Lower leg skin (tissue), 3 donors: ENCODE data around the gene TTYH3.

Source experiments
- POLR2A ChIP-seq, 2 donors: fragments of 450-650 bp; IDR thresholded peaks; one replicate each; pipeline ENCODE4 v1.6.1; 2016 to 2017; ENCODE audit warnings: antibody characterized with exemption in 2 of 2, mild to moderate bottlenecking in 1 of 2, moderate library complexity in 1 of 2
- TF ChIP-seq, protein P1 (sequence below), 3 donors: fragments of 450-650 bp; IDR thresholded peaks; one replicate each; pipeline ENCODE4 v1.5.1; 2016; ENCODE audit warnings: antibody characterized with exemption in 3 of 3, mild to moderate bottlenecking in 3 of 3, moderate library complexity in 2 of 3

DNA sequence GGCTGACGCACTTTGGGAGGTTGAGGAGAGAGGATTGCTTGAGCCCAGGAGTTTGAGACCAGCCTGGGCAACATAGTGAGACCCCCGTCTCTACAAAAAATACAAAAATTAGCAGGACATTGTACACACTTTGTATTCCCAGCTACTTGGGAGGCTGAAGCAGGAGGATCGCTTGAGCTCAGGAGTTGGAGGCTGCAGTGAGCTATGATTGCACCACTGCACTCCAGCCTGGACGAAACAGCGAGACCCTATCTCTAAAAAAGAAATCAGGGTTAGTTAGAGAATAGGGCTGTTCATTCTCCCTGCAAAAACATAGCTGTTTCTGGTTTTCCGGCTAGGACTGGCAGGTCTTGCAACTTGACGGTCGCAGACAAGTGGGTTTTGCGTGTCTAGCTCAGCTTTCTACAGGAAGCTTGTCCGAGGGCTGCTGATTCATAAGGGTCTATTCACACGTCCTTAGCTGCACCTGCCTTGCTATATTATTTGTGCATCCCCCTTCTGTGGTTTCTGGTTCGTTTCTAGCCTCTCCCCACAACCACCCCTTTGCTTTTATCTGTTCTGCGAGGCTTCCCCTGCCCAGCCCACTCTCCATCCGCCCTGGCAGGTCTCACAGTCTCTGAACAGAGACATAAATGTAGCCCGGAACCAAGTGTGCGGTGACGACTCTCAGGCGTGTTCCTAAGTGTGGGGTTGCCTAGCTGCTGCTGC is 66.9 kb downstream of the TTYH3 start:
- TF ChIP-seq POLR2A (IDR thresholded peaks at IDR 0.05), result no peak
- TF ChIP-seq, protein P1, sequence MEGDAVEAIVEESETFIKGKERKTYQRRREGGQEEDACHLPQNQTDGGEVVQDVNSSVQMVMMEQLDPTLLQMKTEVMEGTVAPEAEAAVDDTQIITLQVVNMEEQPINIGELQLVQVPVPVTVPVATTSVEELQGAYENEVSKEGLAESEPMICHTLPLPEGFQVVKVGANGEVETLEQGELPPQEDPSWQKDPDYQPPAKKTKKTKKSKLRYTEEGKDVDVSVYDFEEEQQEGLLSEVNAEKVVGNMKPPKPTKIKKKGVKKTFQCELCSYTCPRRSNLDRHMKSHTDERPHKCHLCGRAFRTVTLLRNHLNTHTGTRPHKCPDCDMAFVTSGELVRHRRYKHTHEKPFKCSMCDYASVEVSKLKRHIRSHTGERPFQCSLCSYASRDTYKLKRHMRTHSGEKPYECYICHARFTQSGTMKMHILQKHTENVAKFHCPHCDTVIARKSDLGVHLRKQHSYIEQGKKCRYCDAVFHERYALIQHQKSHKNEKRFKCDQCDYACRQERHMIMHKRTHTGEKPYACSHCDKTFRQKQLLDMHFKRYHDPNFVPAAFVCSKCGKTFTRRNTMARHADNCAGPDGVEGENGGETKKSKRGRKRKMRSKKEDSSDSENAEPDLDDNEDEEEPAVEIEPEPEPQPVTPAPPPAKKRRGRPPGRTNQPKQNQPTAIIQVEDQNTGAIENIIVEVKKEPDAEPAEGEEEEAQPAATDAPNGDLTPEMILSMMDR (IDR thresholded peaks at IDR 0.05), result no peak
